RPMI7951 (cell line): ENCODE measurements around the gene FMO1. TPM values are rescaled to one million over a fixed set of nuclear protein-coding genes. Genes with fewer than 3 reads are reported as not detected.
A peak's percentile ranks its signal among the peaks of the same experiment; 100 is the strongest.
"Not testable (repeated sequence)": the region's sequence is repeated elsewhere in the genome, so short reads cannot be mapped to it uniquely, and the experiment has no call there.

Experiments used
- DNase-seq: peaks from one replicate; pipeline ENCODE4 v3.0.0-alpha.2; 2012; ENCODE audit warnings: low read depth
- total RNA-seq: library from RNA; depleted of rRNA; stranded (reverse); fragments of >200 nt; shearing (Covaris generic); gene quantifications from 2 replicates; pipeline ENCODE4 v1.2.3, GENCODE V29; 2014

FMO1 gene
- total RNA-seq, 1 experiment from 2014 or later = 0.12 TPM

GRCh38 chr1:171236231-171236630, 12.1 kb upstream of the FMO1 start:
- DNase-seq = not testable (repeated sequence)

- DNase-seq = no peak
Observed at GRCh38 chr1:171243878-171244277, 4.4 kb upstream of the FMO1 start.

- peak; percentile 55 for DNase-seq
Observed at GRCh38 chr1:171245458-171246064, 2.7 kb upstream of the FMO1 start.

- DNase-seq = no peak
Observed at GRCh38 chr1:171247501-171247900, 793 bp upstream of the FMO1 start.

GRCh38 chr1:171248841-171249240, 547 bp downstream of the FMO1 start:
- no peak for DNase-seq

- DNase-seq = no peak
Observed at GRCh38 chr1:171250263-171250662, 2.0 kb downstream of the FMO1 start.

GRCh38 chr1:171251042-171251951, 3.0 kb downstream of the FMO1 start:
- no peak for DNase-seq

- no peak for DNase-seq
Observed at GRCh38 chr1:171251952-171252300, 3.6 kb downstream of the FMO1 start.

- DNase-seq = no peak
Observed at GRCh38 chr1:171252482-171252881, 4.2 kb downstream of the FMO1 start.

GRCh38 chr1:171254859-171255258, 6.6 kb downstream of the FMO1 start:
- DNase-seq = peak; percentile 26

- peak; percentile 77 for DNase-seq
Observed at GRCh38 chr1:171256940-171257606, 8.8 kb downstream of the FMO1 start.

GRCh38 chr1:171257607-171258076, 9.3 kb downstream of the FMO1 start:
- DNase-seq = no peak

- no peak for DNase-seq
Observed at GRCh38 chr1:171258429-171258828, 10.1 kb downstream of the FMO1 start.

GRCh38 chr1:171258943-171259342, 10.6 kb downstream of the FMO1 start:
- DNase-seq = no peak

- DNase-seq = no peak
Observed at GRCh38 chr1:171261336-171261735, 13.0 kb downstream of the FMO1 start.

- no peak for DNase-seq
Observed at GRCh38 chr1:171263901-171264300, 15.6 kb downstream of the FMO1 start.

GRCh38 chr1:171265686-171266085, 17.4 kb downstream of the FMO1 start:
- no peak for DNase-seq

- DNase-seq = no peak
Observed at GRCh38 chr1:171266930-171267329, 18.6 kb downstream of the FMO1 start.

GRCh38 chr1:171267391-171267790, 19.1 kb downstream of the FMO1 start:
- peak; percentile 48 for DNase-seq

- no peak for DNase-seq
Observed at GRCh38 chr1:171270806-171271205, 22.5 kb downstream of the FMO1 start.

- no peak for DNase-seq
Observed at GRCh38 chr1:171277534-171277933, 29.2 kb downstream of the FMO1 start.

GRCh38 chr1:171279234-171279633, 30.9 kb downstream of the FMO1 start:
- no peak for DNase-seq

GRCh38 chr1:171279678-171280077, 31.4 kb downstream of the FMO1 start:
- DNase-seq = no peak
